BE2C (cell line): ENCODE data around the gene CLDN22.

Experiments
- DNase-seq: peaks from one replicate; pipeline ENCODE4 v3.0.0-alpha.2; 2020
- H3K27me3 ChIP-seq: fragments of 250-450 bp; sonication (Bioruptor Pico); 2 replicates; pipeline ENCODE4 v1.5.1; 2020; ENCODE audit warnings: mild to moderate bottlenecking
- H3K36me3 ChIP-seq: fragments of 250-450 bp; sonication (Bioruptor Pico); 2 replicates; pipeline ENCODE4 v1.5.1; 2020; ENCODE audit warnings: mild to moderate bottlenecking
- H3K4me1 ChIP-seq: fragments of 250-450 bp; sonication (Bioruptor Pico); 2 replicates; pipeline ENCODE4 v1.5.1; 2020
- H3K4me3 ChIP-seq: 2 replicates; pipeline ENCODE4 v1.5.1; 2011; ENCODE audit warnings: low read depth, low read length
- H3K9me3 ChIP-seq: fragments of 250-450 bp; sonication (Bioruptor Pico); 2 replicates; pipeline ENCODE4 v1.5.1; 2020
- CTCF ChIP-seq: IDR thresholded peaks from 2 replicates; pipeline ENCODE4 v1.5.1; 2012; ENCODE audit warnings: mild to moderate bottlenecking, low read depth, low read length

CLDN22 gene

DNA sequence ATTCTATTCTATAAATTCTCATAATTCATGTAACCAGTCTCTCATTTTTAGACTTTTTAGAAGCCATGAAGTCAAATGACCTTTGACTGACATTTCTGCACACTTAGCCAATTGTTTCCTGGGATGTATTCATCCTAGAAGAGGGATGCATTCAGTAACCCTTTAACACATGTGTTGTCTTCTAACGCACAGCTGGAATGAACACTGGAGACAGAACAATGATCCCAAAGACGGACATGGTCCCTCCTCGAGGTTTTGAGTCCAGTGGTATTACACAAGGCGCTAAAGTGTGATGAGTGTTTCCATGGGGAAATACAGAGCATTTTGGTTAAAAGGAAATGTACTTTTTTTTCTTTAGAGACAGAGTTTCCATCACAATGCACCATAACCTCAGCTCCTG is 42.0 kb upstream of the CLDN22 start:
- Histone ChIP-seq H3K27me3 (no peaks in the 10 kb centered on the region), H3K4me3 (no peak overlapping the region), H3K36me3 (no peaks in the 10 kb centered on the region), H3K4me1 (no peaks in the 10 kb centered on the region), H3K9me3 (no peaks in the 10 kb centered on the region)
- TF ChIP-seq CTCF = no peak
- no peak for DNase-seq

GRCh38 chr4:183360161-183360919 is 40.3 kb upstream of the CLDN22 start:
- H3K9me3 ChIP-seq = no peaks in the 10 kb centered on the region
- no peak overlapping the region for H3K4me3 ChIP-seq
- H3K27me3 ChIP-seq = no peaks in the 10 kb centered on the region
- no peak for TF ChIP-seq CTCF
- no peaks in the 10 kb centered on the region for H3K36me3 ChIP-seq
- H3K4me1 ChIP-seq = no peaks in the 10 kb centered on the region; the same call in 1 of the 2 replicates
- no peak for DNase-seq

- Histone ChIP-seq H3K4me3 (no peak overlapping the region), H3K9me3 (no peaks in the 10 kb centered on the region), H3K36me3 (no peaks in the 10 kb centered on the region), H3K27me3 (no peaks in the 10 kb centered on the region), H3K4me1 (no peaks in the 10 kb centered on the region; the same call in 1 of the 2 replicates)
- DNase-seq = no peak
- no peak for TF ChIP-seq CTCF
Measured at GRCh38 chr4:183358215-183358755, 38.2 kb upstream of the CLDN22 start.

- Histone ChIP-seq H3K27me3 (no peaks in the 10 kb centered on the region), H3K9me3 (no peaks in the 10 kb centered on the region), H3K4me1 (no peaks in the 10 kb centered on the region; the same call in 1 of the 2 replicates), H3K36me3 (no peaks in the 10 kb centered on the region), H3K4me3 (no peak overlapping the region)
- DNase-seq = no peak
- no peak for TF ChIP-seq CTCF
Measured at GRCh38 chr4:183356931-183357675, 37.0 kb upstream of the CLDN22 start.

- DNase-seq = no peak
- Histone ChIP-seq H3K36me3 (no peaks in the 10 kb centered on the region), H3K4me1 (no peaks in the 10 kb centered on the region; the same call in 1 of the 2 replicates), H3K27me3 (no peaks in the 10 kb centered on the region), H3K4me3 (no peak overlapping the region), H3K9me3 (no peaks in the 10 kb centered on the region)
- no peak for TF ChIP-seq CTCF
Measured at GRCh38 chr4:183356173-183356830, 36.2 kb upstream of the CLDN22 start.
